Measurements from ENCODE around the gene ZSCAN21.
A peak's percentile ranks its signal among the peaks of the same experiment; 100 is the strongest.

Gene ZSCAN21

GRCh38 chr7:100048680-100049079 is 894 bp upstream of the ZSCAN21 start:
- no peak for TF ChIP-seq CTCF (IDR thresholded peaks at IDR 0.05; ENCODE audit: insufficient read depth, low read depth, low read length, missing control alignments)
- DNase-seq (ENCODE audit: low read depth): peak; percentile 30
- H3K4me3 ChIP-seq (ENCODE audit: low read length): no peak overlapping the region

- no peak overlapping the region for H3K4me3 ChIP-seq (ENCODE audit: low read length)
- DNase-seq (ENCODE audit: low read depth): no peak
- TF ChIP-seq CTCF (IDR thresholded peaks at IDR 0.05; ENCODE audit: insufficient read depth, low read depth, low read length, missing control alignments): no peak
These were observed 2.0 kb downstream of the ZSCAN21 start for GRCh38 chr7:100051611-100052010.

- DNase-seq (ENCODE audit: low read depth): peak; percentile 92
- no peak overlapping the region for H3K4me3 ChIP-seq (ENCODE audit: low read length)
- TF ChIP-seq CTCF (IDR thresholded peaks at IDR 0.05; ENCODE audit: insufficient read depth, low read depth, low read length, missing control alignments): peak; percentile 44
These were observed 3.6 kb downstream of the ZSCAN21 start for GRCh38 chr7:100053215-100053614.

GRCh38 chr7:100057006-100057405 is 7.4 kb downstream of the ZSCAN21 start:
- DNase-seq (ENCODE audit: low read depth): no peak
- no peak overlapping the region for H3K4me3 ChIP-seq (ENCODE audit: low read length)
- no peak for TF ChIP-seq CTCF (IDR thresholded peaks at IDR 0.05; ENCODE audit: insufficient read depth, low read depth, low read length, missing control alignments)

GRCh38 chr7:100059251-100059739 is 9.7 kb downstream of the ZSCAN21 start:
- no peak overlapping the region for H3K4me3 ChIP-seq (ENCODE audit: low read length)
- DNase-seq (ENCODE audit: low read depth): no peak
- TF ChIP-seq CTCF (IDR thresholded peaks at IDR 0.05; ENCODE audit: insufficient read depth, low read depth, low read length, missing control alignments): no peak

- TF ChIP-seq CTCF (IDR thresholded peaks at IDR 0.05; ENCODE audit: insufficient read depth, low read depth, low read length, missing control alignments): no peak
- no peak for DNase-seq (ENCODE audit: low read depth)
- H3K4me3 ChIP-seq (ENCODE audit: low read length): no peak overlapping the region
These were observed 12.1 kb downstream of the ZSCAN21 start for GRCh38 chr7:100061518-100062193.

GRCh38 chr7:100063376-100063775 is 13.8 kb downstream of the ZSCAN21 start:
- TF ChIP-seq CTCF (IDR thresholded peaks at IDR 0.05; ENCODE audit: insufficient read depth, low read depth, low read length, missing control alignments): no peak
- DNase-seq (ENCODE audit: low read depth): no peak
- H3K4me3 ChIP-seq (ENCODE audit: low read length): no peak overlapping the region
